ENCODE results near the gene CBR1. TPM values are rescaled to one million over a fixed set of nuclear protein-coding genes. Genes with fewer than 3 reads are reported as not detected.
"Not testable (repeated sequence)": the region's sequence is repeated elsewhere in the genome, so short reads cannot be mapped to it uniquely, and the experiment has no call there.

The CBR1 gene
- total and polyA plus RNA-seq, 2 donors (not counting 1 experiment from before 2014, with no cell fraction given) = 12.4 to 14.4 TPM

DNA sequence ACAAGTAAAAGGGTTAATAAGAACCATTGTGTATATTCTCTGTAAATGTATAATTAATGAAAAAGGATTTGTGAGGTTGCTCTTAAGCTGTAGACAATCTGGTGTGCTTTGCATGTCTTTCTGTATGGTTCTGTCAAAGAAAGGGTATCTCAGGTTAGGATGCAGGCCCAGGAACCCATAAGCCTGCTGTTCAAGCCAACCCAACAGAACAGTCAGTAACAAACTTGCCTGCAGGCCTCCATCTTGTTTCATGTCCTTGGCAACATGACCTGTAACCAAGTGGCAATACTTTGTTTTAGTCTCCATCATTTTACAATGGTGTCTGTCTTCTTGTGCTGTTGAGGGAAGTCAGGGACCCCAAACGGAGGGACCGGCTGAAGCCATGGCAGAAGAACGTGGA, 29.2 kb downstream of the CBR1 start:
- H3K9ac ChIP-seq (ENCODE audit: low read length) = no peak overlapping the region
- no peak overlapping the region for H3K4me3 ChIP-seq (ENCODE audit: control extremely low read depth in 1 of 5, extremely low read depth in 1 of 5, insufficient read depth in 1 of 5, low read depth in 2 of 5, low read length in 4 of 5)
- DNase-seq (no peak), ATAC-seq (ENCODE audit: low read depth) (no peak)
- H4K20me1 ChIP-seq (ENCODE audit: control insufficient read depth, insufficient read depth, low read length, poor library complexity, severe bottlenecking) = no peaks in the 10 kb centered on the region
- H3K9me3 Mint-ChIP-seq (ENCODE audit: insufficient read depth) = no peaks in the 10 kb centered on the region
- no peak overlapping the region for H2AFZ ChIP-seq (ENCODE audit: insufficient read depth, low read depth, low read length, poor library complexity, severe bottlenecking)
- peaks cover under 1% of the 10 kb centered on the region for H3K27me3 Mint-ChIP-seq
- intact Hi-C loops (cut with micrococcal nuclease) = no loop called here
- no peaks in the 10 kb centered on the region for H3K36me3 ChIP-seq (replicated peaks in 1 of 2; ENCODE audit: control extremely low read depth in 1 of 2, control insufficient read depth in 1 of 2, extremely low read depth in 1 of 2, insufficient read depth in 2 of 2, low read length in 1 of 2)
- no peak overlapping the region for H3K27ac Mint-ChIP-seq
- H3K9me3 ChIP-seq (ENCODE audit: control extremely low read depth in 1 of 3, control insufficient read depth in 2 of 3, insufficient read depth in 1 of 3, low read length in 2 of 3) = peaks cover 0 to 7% (median 3%) of the 10 kb centered on the region in 3 donors
- H3K27me3 ChIP-seq (replicated peaks in 1 of 4; ENCODE audit: control extremely low read depth in 1 of 4, control insufficient read depth in 3 of 4, insufficient read depth in 4 of 4, low read length in 3 of 4) = no peaks in the 10 kb centered on the region
- H3K4me3 Mint-ChIP-seq = no peak overlapping the region
- peaks cover 14% of the 10 kb centered on the region for H3K4me1 Mint-ChIP-seq
- no peaks in the 10 kb centered on the region for H3K79me2 ChIP-seq (ENCODE audit: control insufficient read depth, insufficient read depth, low read length)
- TF ChIP-seq, protein P1, sequence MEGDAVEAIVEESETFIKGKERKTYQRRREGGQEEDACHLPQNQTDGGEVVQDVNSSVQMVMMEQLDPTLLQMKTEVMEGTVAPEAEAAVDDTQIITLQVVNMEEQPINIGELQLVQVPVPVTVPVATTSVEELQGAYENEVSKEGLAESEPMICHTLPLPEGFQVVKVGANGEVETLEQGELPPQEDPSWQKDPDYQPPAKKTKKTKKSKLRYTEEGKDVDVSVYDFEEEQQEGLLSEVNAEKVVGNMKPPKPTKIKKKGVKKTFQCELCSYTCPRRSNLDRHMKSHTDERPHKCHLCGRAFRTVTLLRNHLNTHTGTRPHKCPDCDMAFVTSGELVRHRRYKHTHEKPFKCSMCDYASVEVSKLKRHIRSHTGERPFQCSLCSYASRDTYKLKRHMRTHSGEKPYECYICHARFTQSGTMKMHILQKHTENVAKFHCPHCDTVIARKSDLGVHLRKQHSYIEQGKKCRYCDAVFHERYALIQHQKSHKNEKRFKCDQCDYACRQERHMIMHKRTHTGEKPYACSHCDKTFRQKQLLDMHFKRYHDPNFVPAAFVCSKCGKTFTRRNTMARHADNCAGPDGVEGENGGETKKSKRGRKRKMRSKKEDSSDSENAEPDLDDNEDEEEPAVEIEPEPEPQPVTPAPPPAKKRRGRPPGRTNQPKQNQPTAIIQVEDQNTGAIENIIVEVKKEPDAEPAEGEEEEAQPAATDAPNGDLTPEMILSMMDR (IDR thresholded peaks at IDR 0.05) = no peak
- no peak for TF ChIP-seq EZH2 (IDR thresholded peaks at IDR 0.05; ENCODE audit: borderline replicate concordance, insufficient read depth, low read depth, low read length, poor library complexity, severe bottlenecking)
- H3K4me2 ChIP-seq (replicated peaks; ENCODE audit: low read depth, low read length, poor library complexity, severe bottlenecking) = no peak overlapping the region
- ChIA-PET POLR2A (no interaction called here), CTCF (no interaction called here)
- H3K4me1 ChIP-seq (ENCODE audit: control insufficient read depth in 2 of 2, insufficient read depth in 2 of 2, low read length in 2 of 2) = peaks cover 6 to 10% of the 10 kb centered on the region in 2 donors
- no CpG with 5 or more reads among the region's 3 CpGs for WGBS (ENCODE audit: insufficient coverage)
- no peak overlapping the region for H3K27ac ChIP-seq (ENCODE audit: low read length in 2 of 2)

DNA sequence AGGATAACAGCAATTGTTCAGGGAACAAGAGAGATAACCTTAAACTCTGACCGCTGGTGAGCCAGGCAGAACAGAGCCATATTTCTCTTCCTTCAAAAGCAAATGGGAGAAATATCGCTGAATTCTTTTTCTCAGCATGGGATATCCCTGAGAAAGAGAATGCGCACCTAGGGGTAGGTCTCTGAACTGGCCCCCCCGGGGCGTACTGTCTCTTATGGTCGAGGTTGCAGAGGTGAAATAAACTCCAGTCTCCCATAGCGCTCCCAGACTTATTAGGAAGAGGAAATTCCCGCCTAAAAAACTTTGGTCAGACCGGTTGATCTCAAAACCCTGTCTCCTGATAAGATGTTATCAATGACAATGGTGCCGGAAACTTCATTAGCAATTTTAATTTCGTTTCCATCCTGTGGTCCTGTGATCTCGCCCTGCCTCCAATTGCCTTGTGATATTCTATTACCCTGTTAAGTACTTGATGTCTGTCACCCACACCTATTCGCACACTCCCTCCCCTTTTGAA, 29.9 kb downstream of the CBR1 start:
- H3K79me2 ChIP-seq (ENCODE audit: control insufficient read depth, insufficient read depth, low read length); DNase-seq; H3K27me3 ChIP-seq (replicated peaks in 1 of 4; ENCODE audit: control extremely low read depth in 1 of 4, control insufficient read depth in 3 of 4, insufficient read depth in 4 of 4, low read length in 3 of 4); CTCF ChIA-PET; H2AFZ ChIP-seq (ENCODE audit: insufficient read depth, low read depth, low read length, poor library complexity, severe bottlenecking); POLR2A ChIA-PET; H3K9me3 ChIP-seq (ENCODE audit: control extremely low read depth in 1 of 3, control insufficient read depth in 2 of 3, insufficient read depth in 1 of 3, low read length in 2 of 3); H3K27ac ChIP-seq (ENCODE audit: low read length in 2 of 2); H3K27me3 Mint-ChIP-seq; H3K27ac Mint-ChIP-seq; H3K4me2 ChIP-seq (replicated peaks; ENCODE audit: low read depth, low read length, poor library complexity, severe bottlenecking); H3K36me3 ChIP-seq (replicated peaks in 1 of 2; ENCODE audit: control extremely low read depth in 1 of 2, control insufficient read depth in 1 of 2, extremely low read depth in 1 of 2, insufficient read depth in 2 of 2, low read length in 1 of 2); H3K4me3 Mint-ChIP-seq; H4K20me1 ChIP-seq (ENCODE audit: control insufficient read depth, insufficient read depth, low read length, poor library complexity, severe bottlenecking); intact Hi-C loops (cut with micrococcal nuclease); ATAC-seq (ENCODE audit: low read depth); H3K9me3 Mint-ChIP-seq (ENCODE audit: insufficient read depth); H3K9ac ChIP-seq (ENCODE audit: low read length); H3K4me3 ChIP-seq (ENCODE audit: control extremely low read depth in 1 of 5, extremely low read depth in 1 of 5, insufficient read depth in 1 of 5, low read depth in 2 of 5, low read length in 4 of 5): not testable (repeated sequence)
- peaks cover 19% of the 10 kb centered on the region for H3K4me1 Mint-ChIP-seq
- WGBS (ENCODE audit: insufficient coverage) = 98% methylated on average over 6 of the region's 13 CpGs
- H3K4me1 ChIP-seq (ENCODE audit: control insufficient read depth in 2 of 2, insufficient read depth in 2 of 2, low read length in 2 of 2) = peaks cover 10 to 16% of the 10 kb centered on the region in 2 donors

All from B cell (primary cell).